ENCODE results near the gene SLPI. TPM values are rescaled to one million over a fixed set of nuclear protein-coding genes. Genes with fewer than 3 reads are reported as not detected.

Gene SLPI
- total and polyA plus RNA-seq, 2 of the 13 experiments (the other 11 are each of a cell fraction or from before 2014, with no cell fraction given), result 0.13 TPM; not detected in 1

DNA sequence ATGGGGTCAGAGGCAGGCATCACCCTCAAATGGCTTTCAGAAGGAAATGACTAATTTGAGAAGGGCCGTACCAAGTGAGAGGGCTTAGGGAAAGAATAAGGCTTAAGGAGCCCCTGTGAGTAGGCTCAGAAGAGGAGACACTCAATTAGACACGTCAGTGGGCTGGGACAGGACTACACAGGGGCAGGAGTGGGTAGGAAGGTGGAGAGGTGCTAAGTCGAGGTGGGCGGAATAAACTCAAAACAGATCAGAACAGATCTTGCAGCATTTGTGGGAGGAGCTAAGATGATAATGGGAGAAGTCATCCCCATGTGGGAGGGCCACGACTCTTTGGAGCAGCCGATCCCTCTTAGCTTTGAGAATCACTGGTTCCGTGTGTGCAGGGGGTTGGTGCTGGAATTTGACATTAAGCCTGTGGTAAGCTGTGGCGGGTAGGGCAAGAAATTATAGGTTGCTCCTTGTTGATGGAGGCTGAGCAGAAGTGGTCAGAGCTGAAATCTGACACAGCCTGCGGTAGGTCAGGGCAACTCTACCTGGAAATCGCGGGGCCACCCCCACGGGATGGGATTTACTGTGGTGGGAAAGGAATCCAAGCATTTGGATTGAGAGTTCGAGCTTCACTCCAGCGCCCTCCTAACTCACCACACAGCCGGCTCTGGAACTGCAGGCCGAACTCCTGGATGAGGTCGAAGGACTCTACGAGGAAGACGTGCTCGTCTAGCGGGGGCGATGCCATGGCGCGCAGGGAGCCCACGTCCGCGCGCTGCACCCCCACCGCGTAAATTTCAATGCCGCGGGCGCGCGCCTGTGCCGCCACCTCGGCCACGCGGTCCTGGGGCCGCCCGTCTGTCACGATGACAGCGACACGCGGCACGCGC is 49.5 kb upstream of the SLPI start:
- H3K27ac ChIP-seq (ENCODE audit: extremely low read length, insufficient read depth, low read length), result no peak overlapping the region
- DNase-seq (ENCODE audit: low spot score) (no peak), FAIRE-seq (no peak), ATAC-seq (no peak)
- H3K36me3 ChIP-seq (replicated peaks in 1 of 2; ENCODE audit: control insufficient read depth in 1 of 2, insufficient read depth in 2 of 2, low read length in 2 of 2), result no peaks in the 10 kb centered on the region
- no peaks in the 10 kb centered on the region for H3K79me2 ChIP-seq (ENCODE audit: insufficient read depth, low read length)
- H3K4me3 ChIP-seq (replicated peaks in 1 of 3; ENCODE audit: insufficient read depth in 1 of 3, low read depth in 2 of 3, low read length in 3 of 3), result no peak overlapping the region
- no peaks in the 10 kb centered on the region for H3K9me3 ChIP-seq (ENCODE audit: low read length)
- H3K4me1 ChIP-seq (ENCODE audit: insufficient read depth, low read length), result 0 out of 2 replicates have a peak, but pooled peaks cover 4% of the 10 kb centered on the region
- H2AFZ ChIP-seq (ENCODE audit: low read length), result no peak overlapping the region
- no peaks in the 10 kb centered on the region for H4K20me1 ChIP-seq (ENCODE audit: insufficient read depth, low read length)
- H3K27me3 ChIP-seq (ENCODE audit: control insufficient read depth in 1 of 2, insufficient read depth in 2 of 2, low read length in 2 of 2), result peaks cover 5 to 28% of the 10 kb centered on the region in 2 experiments; a peak in 3 of 5 replicates
- no peak overlapping the region for H3K4me2 ChIP-seq (ENCODE audit: low read depth, low read length)
- intact Hi-C loops (cut with micrococcal nuclease; ENCODE audit: unreplicated experiment), result no loop called here
- CTCF ChIA-PET (ENCODE audit: low intra/inter-chr PET ratio, low total read pairs), result no interaction called here
- 67% methylated on average over 46 of the region's 47 CpGs for WGBS (ENCODE audit: low lambda C conversion rate)
- no peak overlapping the region for H3K9ac ChIP-seq (ENCODE audit: insufficient read depth, low read depth, low read length)
- BruUV-seq (replicated peaks), result no TSS peak
- POLR2A ChIA-PET, result no interaction called here
- in situ Hi-C loops (cut with HindIII; ENCODE audit: extremely low pct_ligation_motif_present, low pct_unique_long_range_greater_than_20kb), result no loop called here
- TF ChIP-seq MEIS1 (CRISPR knock-in tag; IDR thresholded peaks at IDR 0.05; ENCODE audit: borderline replicate concordance) (no peak), ZNF468 (CRISPR knock-in tag; IDR thresholded peaks at IDR 0.05) (no peak), DNMT1 (CRISPR knock-in tag; IDR thresholded peaks at IDR 0.05) (peak; percentile 62; the same call in 1 of the 2 replicates)

DNA sequence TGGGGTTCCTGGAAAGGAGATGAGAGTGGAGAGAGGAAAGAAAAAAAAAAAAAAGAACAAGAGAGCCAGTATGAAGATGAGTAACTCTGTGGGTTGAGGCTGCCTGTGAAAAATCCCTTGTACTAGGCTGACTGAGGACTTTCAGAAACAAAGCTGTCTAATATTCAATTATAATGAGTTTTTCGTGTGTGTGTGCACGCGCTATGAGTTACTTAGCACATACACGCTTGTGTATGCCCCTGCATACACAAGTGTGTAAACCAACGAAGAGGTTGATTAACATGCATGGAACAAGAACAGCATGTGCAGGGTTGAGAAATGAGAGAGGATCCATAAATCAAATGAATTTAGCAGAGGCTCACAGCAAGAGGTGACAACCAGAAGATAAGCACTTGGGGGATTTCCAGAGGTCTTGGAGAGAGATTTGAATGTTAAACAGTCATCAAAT is 47.5 kb upstream of the SLPI start:
- no peak overlapping the region for H3K27ac ChIP-seq (ENCODE audit: extremely low read length, insufficient read depth, low read length)
- H2AFZ ChIP-seq (ENCODE audit: low read length), result no peak overlapping the region
- no peaks in the 10 kb centered on the region for H4K20me1 ChIP-seq (ENCODE audit: insufficient read depth, low read length)
- BruUV-seq (replicated peaks), result no TSS peak
- peaks cover 5 to 14% of the 10 kb centered on the region in 2 experiments; a peak in 3 of 5 replicates for H3K27me3 ChIP-seq (ENCODE audit: control insufficient read depth in 1 of 2, insufficient read depth in 2 of 2, low read length in 2 of 2)
- ChIA-PET CTCF (ENCODE audit: low intra/inter-chr PET ratio, low total read pairs) (no interaction called here), POLR2A (no interaction called here)
- H3K4me3 ChIP-seq (replicated peaks in 1 of 3; ENCODE audit: insufficient read depth in 1 of 3, low read depth in 2 of 3, low read length in 3 of 3), result no peak overlapping the region
- no peak overlapping the region for H3K9ac ChIP-seq (ENCODE audit: insufficient read depth, low read depth, low read length)
- intact Hi-C loops (cut with micrococcal nuclease; ENCODE audit: unreplicated experiment), result no loop called here
- FAIRE-seq (no peak), DNase-seq (ENCODE audit: low spot score) (no peak), ATAC-seq (no peak)
- in situ Hi-C loops (cut with HindIII; ENCODE audit: extremely low pct_ligation_motif_present, low pct_unique_long_range_greater_than_20kb), result no loop called here
- no peaks in the 10 kb centered on the region for H3K79me2 ChIP-seq (ENCODE audit: insufficient read depth, low read length)
- no peak overlapping the region for H3K4me2 ChIP-seq (ENCODE audit: low read depth, low read length)
- WGBS (ENCODE audit: low lambda C conversion rate), result 47% methylated on average over 5 of the region's 5 CpGs
- no peaks in the 10 kb centered on the region for H3K36me3 ChIP-seq (replicated peaks in 1 of 2; ENCODE audit: control insufficient read depth in 1 of 2, insufficient read depth in 2 of 2, low read length in 2 of 2)
- H3K9me3 ChIP-seq (ENCODE audit: low read length), result no peaks in the 10 kb centered on the region
- H3K4me1 ChIP-seq (ENCODE audit: insufficient read depth, low read length), result 0 out of 2 replicates have a peak, but pooled peaks cover 4% of the 10 kb centered on the region
- TF ChIP-seq MBNL3 (CRISPR knock-in tag; conservative IDR thresholded peaks at IDR 0.05) (no peak), KDM1A (CRISPR knock-in tag; IDR thresholded peaks at IDR 0.05) (no peak), ZNF224 (CRISPR knock-in tag; IDR thresholded peaks at IDR 0.05) (no peak), ZNF207 (IDR thresholded peaks at IDR 0.05; ENCODE audit: borderline replicate concordance) (no peak), ZNF891 (CRISPR knock-in tag; IDR thresholded peaks at IDR 0.05) (no peak), ZNF510 (CRISPR knock-in tag; IDR thresholded peaks at IDR 0.05; ENCODE audit: low read depth) (no peak), ZNF12 (CRISPR knock-in tag; IDR thresholded peaks at IDR 0.05) (no peak), ZNF549 (CRISPR knock-in tag; IDR thresholded peaks at IDR 0.05) (no peak), SRSF9 (IDR thresholded peaks at IDR 0.05; ENCODE audit: borderline replicate concordance, insufficient read depth, low read depth, low read length, poor library complexity, severe bottlenecking) (no peak), ZNF430 (CRISPR knock-in tag; IDR thresholded peaks at IDR 0.05) (no peak), SSRP1 (CRISPR knock-in tag; IDR thresholded peaks at IDR 0.05) (no peak), SOX13 (IDR thresholded peaks at IDR 0.05) (no peak), SOX13 (CRISPR knock-in tag; conservative IDR thresholded peaks at IDR 0.05 in 1 of 2, IDR thresholded peaks at IDR 0.05 in 1 of 2) (no peak), ZNF616 (CRISPR knock-in tag; IDR thresholded peaks at IDR 0.05; ENCODE audit: low read depth) (no peak)
- TF ChIP-seq, protein P1, sequence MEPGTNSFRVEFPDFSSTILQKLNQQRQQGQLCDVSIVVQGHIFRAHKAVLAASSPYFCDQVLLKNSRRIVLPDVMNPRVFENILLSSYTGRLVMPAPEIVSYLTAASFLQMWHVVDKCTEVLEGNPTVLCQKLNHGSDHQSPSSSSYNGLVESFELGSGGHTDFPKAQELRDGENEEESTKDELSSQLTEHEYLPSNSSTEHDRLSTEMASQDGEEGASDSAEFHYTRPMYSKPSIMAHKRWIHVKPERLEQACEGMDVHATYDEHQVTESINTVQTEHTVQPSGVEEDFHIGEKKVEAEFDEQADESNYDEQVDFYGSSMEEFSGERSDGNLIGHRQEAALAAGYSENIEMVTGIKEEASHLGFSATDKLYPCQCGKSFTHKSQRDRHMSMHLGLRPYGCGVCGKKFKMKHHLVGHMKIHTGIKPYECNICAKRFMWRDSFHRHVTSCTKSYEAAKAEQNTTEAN (CRISPR knock-in tag; conservative IDR thresholded peaks at IDR 0.05), result no peak
